CD4-positive, alpha-beta T cell treated with Interleukin-1 beta for 1 hour (primary cell): ENCODE results near the gene ASPSCR1.
A peak's percentile ranks its signal among the peaks of the same experiment; 100 is the strongest.

Experiments
- DNase-seq, 2 donors: peaks; one replicate each; pipeline ENCODE4 v3.0.0-alpha.2; 2020 to 2022

ASPSCR1 gene

GRCh38 chr17:81977211-81977808 is at the start of gene ASPSCR1:
Gene ASPSCR1, plus strand, starts transcription at chr17:81977629. Its CDS starts 18 bp downstream, at chr17:81977647.
- DNase-seq = peak; percentile 90

- peak; percentile 91 to 92 for DNase-seq
These were observed 49.5 kb upstream of the ASPSCR1 start, which contains the start of gene MAFG for GRCh38 chr17:81927653-81928543. Gene MAFG, minus strand, starts transcription at chr17:81927735. Its CDS starts 4,550 bp downstream, at chr17:81923185.

GRCh38 chr17:81928544-81929252 is 48.7 kb upstream of the ASPSCR1 start:
- DNase-seq = no peak

GRCh38 chr17:81929253-81930141 is 47.9 kb upstream of the ASPSCR1 start:
- no peak for DNase-seq

GRCh38 chr17:81930142-81931125 is 47.0 kb upstream of the ASPSCR1 start:
- DNase-seq = no peak

- no peak for DNase-seq
These were observed 46.3 kb upstream of the ASPSCR1 start for GRCh38 chr17:81931189-81931556.

- DNase-seq = no peak
These were observed 45.7 kb upstream of the ASPSCR1 start for GRCh38 chr17:81931557-81932332.

- no peak for DNase-seq
These were observed 45.0 kb upstream of the ASPSCR1 start for GRCh38 chr17:81932333-81932983.

GRCh38 chr17:81933178-81933699 is 44.2 kb upstream of the ASPSCR1 start:
- no peak for DNase-seq

- no peak for DNase-seq
These were observed 43.2 kb upstream of the ASPSCR1 start for GRCh38 chr17:81934098-81934757.

- DNase-seq = no peak
These were observed 42.4 kb upstream of the ASPSCR1 start for GRCh38 chr17:81934850-81935708.

- no peak for DNase-seq
These were observed 41.7 kb upstream of the ASPSCR1 start for GRCh38 chr17:81935709-81936084.

- DNase-seq = no peak
These were observed 38.2 kb upstream of the ASPSCR1 start for GRCh38 chr17:81939218-81939617.

- DNase-seq = no peak
These were observed 37.5 kb upstream of the ASPSCR1 start for GRCh38 chr17:81939881-81940385.

- no peak for DNase-seq
These were observed 36.6 kb upstream of the ASPSCR1 start for GRCh38 chr17:81940538-81941483.

- no peak for DNase-seq
These were observed 35.8 kb upstream of the ASPSCR1 start for GRCh38 chr17:81941484-81942166.
